Sigmoid colon (tissue), 7 donors: ENCODE data around the gene RASD2. TPM values are rescaled to one million over a fixed set of nuclear protein-coding genes. Genes with fewer than 3 reads are reported as not detected.
"Not testable (repeated sequence)": the region's sequence is repeated elsewhere in the genome, so short reads cannot be mapped to it uniquely, and the experiment has no call there.

Source experiments
- DNase-seq: peaks from one replicate; pipeline ENCODE4 v3.0.0-alpha.2; 2019
- H3K27ac ChIP-seq, 4 donors: fragments of 200-600 bp; sonication (generic); one replicate each; pipeline ENCODE4 v1.5.1; 2016 to 2019; ENCODE audit warnings: mild to moderate bottlenecking in 1 of 4
- H3K27me3 ChIP-seq, 3 donors: fragments of 200-600 bp; sonication (generic); one replicate each; pipeline ENCODE4 v1.5.1; 2019; ENCODE audit warnings: mild to moderate bottlenecking in 1 of 3
- H3K36me3 ChIP-seq, 4 donors: fragments of 200-600 bp; sonication (generic); one replicate each; pipeline ENCODE4 v1.5.1; 2016 to 2019
- H3K4me1 ChIP-seq, 4 donors: fragments of 200-600 bp; sonication (generic); one replicate each; pipeline ENCODE4 v1.5.1; 2017 to 2019
- H3K4me3 ChIP-seq, 4 donors: fragments of 200-600 bp; sonication (generic); one replicate each; pipeline ENCODE4 v1.5.1; 2017 to 2019; ENCODE audit warnings: mild to moderate bottlenecking in 2 of 4, moderate library complexity in 1 of 4
- H3K9me3 ChIP-seq, 4 donors: fragments of 200-600 bp in 3 of 4; sonication (generic) in 3 of 4; one replicate each; pipeline versions ENCODE4 v1.5.1 to v1.6.1; 2013 to 2019
- CTCF ChIP-seq, 4 experiments: fragments of 450-650 bp in 3 of 4; fragments of 200-600 bp in 1 of 4; IDR thresholded peaks; one replicate each; pipeline ENCODE4 v1.5.1; 2016 to 2019; ENCODE audit warnings: antibody characterized with exemption in 4 of 4, mild to moderate bottlenecking in 3 of 4, moderate library complexity in 2 of 4
- EP300 ChIP-seq, 4 donors: sonication (generic); formaldehyde crosslinking; IDR thresholded peaks; one replicate each; pipeline ENCODE4 v1.6.1; 2017; ENCODE audit warnings: antibody characterized with exemption in 4 of 4
- POLR2A ChIP-seq, 2 donors: fragments of 450-650 bp; IDR thresholded peaks; one replicate each; pipeline ENCODE4 v1.6.1; 2016; ENCODE audit warnings: antibody characterized with exemption in 2 of 2, mild to moderate bottlenecking in 2 of 2, moderate library complexity in 2 of 2
- POLR2AphosphoS5 ChIP-seq, 4 donors: sonication (generic); formaldehyde crosslinking; IDR thresholded peaks; one replicate each; pipeline ENCODE4 v1.6.1; 2017; ENCODE audit warnings: antibody characterized with exemption in 4 of 4
- WGBS, 2 donors: extraction: QIAGEN DNeasy Blood & Tissue Kit; methylation state at CpG; one replicate each; pipeline ENCODE4 v1.1.7; 2013; 5-methylcytosine and 5-hydroxymethylcytosine counted together
- intact Hi-C: fragments of 100-400 bp; cut with DNase I; formaldehyde crosslinking; loops from one replicate; pipeline ENCODE4 v1.15.1; 2023
- polyA plus RNA-seq, 3 donors: library from polyadenylated mRNA; stranded (reverse); fragments of 200-250 nt; gene quantifications; one replicate each; pipeline ENCODE4 v1.2.3, GENCODE V29; 2013
- total RNA-seq, 4 donors: library from RNA; depleted of rRNA; stranded (reverse); fragments of >200 nt; gene quantifications; one replicate each; pipeline ENCODE4 v1.1.0, GENCODE V29; 2016
- donor health status: healthy with polysubstance abuse.
- donor health status: Bipolar disorder and iron deficiency.
- donor health status: healthy.

Gene RASD2
- 10 to 100 TPM in 3 of 4 donors, 1 to 10 TPM in 1; 6.6 to 22.8 (median 13.7) TPM for total RNA-seq
- 10 to 100 TPM in 2 of 3 donors, 1 to 10 TPM in 1; 8.4 to 20.6 (median 12.0) TPM for polyA plus RNA-seq

GRCh38 chr22:35540595-35541253 is at the start of gene RASD2:
RASD2 (plus strand) TSS chr22:35540831; CDS start chr22:35546810, 5,979 bp downstream.
- Histone ChIP-seq H3K36me3 (no peaks in the 10 kb centered on the region), H3K9me3 (no peaks in the 10 kb centered on the region), H3K4me1 (peaks cover 0 to 51% (median 44%) of the 10 kb centered on the region in 4 donors), H3K27me3 (peaks cover 0 to 3% (median 0%) of the 10 kb centered on the region in 3 donors), H3K27ac (peak within 1 kb of the TSS; percentile 77 to 94 (median 88)), H3K4me3 (peak within 1 kb of the TSS; percentile 62 to 79 (median 68))
- TF ChIP-seq POLR2A (IDR thresholded peaks at IDR 0.05) = peak; percentile 40 to 73
- peak in 3 of 4 donors; percentile 73 to 89 (median 86) for TF ChIP-seq POLR2AphosphoS5 (IDR thresholded peaks at IDR 0.05)
- TF ChIP-seq CTCF (IDR thresholded peaks at IDR 0.05) = no peak
- DNase-seq = peak; percentile 90
- intact Hi-C loops = loop anchor here (2.0 to 5.0 kb wide), 4 partner anchors 62 to 108 kb away; no protein-coding TSS in a partner anchor
- 1% methylated on average over 49 of the region's 49 CpGs for WGBS, 2 donors

- H3K27me3 ChIP-seq, DNase-seq, H3K4me3 ChIP-seq, H3K9me3 ChIP-seq, H3K4me1 ChIP-seq, H3K36me3 ChIP-seq, intact Hi-C loops, H3K27ac ChIP-seq: not testable (repeated sequence)
- 85 to 89% methylated on average over 21 to 22 of the region's 24 CpGs for WGBS, 2 donors
Observed at GRCh38 chr22:35491061-35491907, 49.3 kb upstream of the RASD2 start.

- intact Hi-C loops = no loop called here
- H3K4me3 ChIP-seq = no peak overlapping the region
- H3K27ac ChIP-seq = no peak overlapping the region
- no peaks in the 10 kb centered on the region for H3K36me3 ChIP-seq
- no peaks in the 10 kb centered on the region for H3K27me3 ChIP-seq
- no peak for DNase-seq
- WGBS, 2 donors = 86 to 93% methylated on average over 3 of the region's 3 CpGs
- TF ChIP-seq CTCF (IDR thresholded peaks at IDR 0.05) = no peak
- H3K4me1 ChIP-seq = peaks cover 0 to 7% (median 2%) of the 10 kb centered on the region in 4 donors
- H3K9me3 ChIP-seq = no peaks in the 10 kb centered on the region
Observed at GRCh38 chr22:35491908-35492380, 48.7 kb upstream of the RASD2 start.

GRCh38 chr22:35493074-35493473 is 47.6 kb upstream of the RASD2 start:
- 76 to 80% methylated on average over 5 of the region's 5 CpGs for WGBS, 2 donors
- no peak for DNase-seq
- intact Hi-C loops = no loop called here

GRCh38 chr22:35495711-35496110 is 44.9 kb upstream of the RASD2 start:
- Histone ChIP-seq H3K27ac (peak overlapping the region in 1 of 4 donors; percentile 75), H3K4me1 (peaks cover 0 to 29% (median 23%) of the 10 kb centered on the region in 4 donors)
- H3K27me3 ChIP-seq, H3K36me3 ChIP-seq, intact Hi-C loops, DNase-seq, H3K4me3 ChIP-seq, H3K9me3 ChIP-seq: not testable (repeated sequence)
- 90 to 93% methylated on average over 14 of the region's 14 CpGs for WGBS, 2 donors

More at GRCh38 chr22:35493074-35493473, 47.6 kb upstream of the RASD2 start:
- Histone ChIP-seq H3K4me3 (no peak overlapping the region), H3K27me3 (no peaks in the 10 kb centered on the region), H3K4me1 (peaks cover 0 to 18% (median 13%) of the 10 kb centered on the region in 4 donors), H3K36me3 (no peaks in the 10 kb centered on the region), H3K9me3 (no peaks in the 10 kb centered on the region), H3K27ac (no peak overlapping the region)
- TF ChIP-seq POLR2A (IDR thresholded peaks at IDR 0.05) (no peak), EP300 (IDR thresholded peaks at IDR 0.05) (no peak), POLR2AphosphoS5 (IDR thresholded peaks at IDR 0.05) (no peak), CTCF (IDR thresholded peaks at IDR 0.05) (no peak)
